Neuron (in vitro differentiated cells): ENCODE results near the gene OR5AN1.

ENCODE experiments used
- H2AFZ ChIP-seq: one replicate; pipeline ENCODE4 v1.6.1; 2013; ENCODE audit warnings: low read depth, mild to moderate bottlenecking, inconsistent platforms, low read length, moderate library complexity
- H3K27me3 ChIP-seq: one replicate; pipeline ENCODE4 v1.6.1; 2013; ENCODE audit warnings: low read length; ENCODE audit not compliant: insufficient read depth
- H3K36me3 ChIP-seq: one replicate; pipeline ENCODE4 v1.6.1; 2013; ENCODE audit warnings: low read length; ENCODE audit not compliant: insufficient read depth
- H3K4me1 ChIP-seq: one replicate; pipeline ENCODE4 v1.6.1; 2013; ENCODE audit warnings: low read length; ENCODE audit not compliant: insufficient read depth
- H3K4me3 ChIP-seq: 2 replicates; pipeline ENCODE4 v1.5.1; 2013; ENCODE audit warnings: mild to moderate bottlenecking, low read length, moderate library complexity
- H3K9me3 ChIP-seq: one replicate; pipeline ENCODE4 v1.6.1; 2013; ENCODE audit warnings: low read length

Gene OR5AN1

GRCh38 chr11:59394186-59394585, 35.5 kb downstream of the OR5AN1 start:
- no peaks in the 10 kb centered on the region for H3K27me3 ChIP-seq
- H3K9me3 ChIP-seq = no peaks in the 10 kb centered on the region
- no peak overlapping the region for H3K4me3 ChIP-seq
- no peaks in the 10 kb centered on the region for H3K4me1 ChIP-seq
- no peak overlapping the region for H2AFZ ChIP-seq
- no peaks in the 10 kb centered on the region for H3K36me3 ChIP-seq

- peaks cover 2% of the 10 kb centered on the region for H3K9me3 ChIP-seq
- H2AFZ ChIP-seq = no peak overlapping the region
- no peaks in the 10 kb centered on the region for H3K27me3 ChIP-seq
- no peaks in the 10 kb centered on the region for H3K36me3 ChIP-seq
- no peaks in the 10 kb centered on the region for H3K4me1 ChIP-seq
- H3K4me3 ChIP-seq = no peak overlapping the region
Observed at GRCh38 chr11:59400461-59401261, 42.0 kb downstream of the OR5AN1 start.

GRCh38 chr11:59401262-59401552, 42.5 kb downstream of the OR5AN1 start:
- Histone ChIP-seq H3K4me3 (no peak overlapping the region), H3K27me3 (no peaks in the 10 kb centered on the region), H3K9me3 (peaks cover 2% of the 10 kb centered on the region), H3K4me1 (no peaks in the 10 kb centered on the region), H3K36me3 (no peaks in the 10 kb centered on the region), H2AFZ (no peak overlapping the region)

GRCh38 chr11:59403546-59403945, 44.9 kb downstream of the OR5AN1 start:
- Histone ChIP-seq H3K9me3 (peaks cover 2% of the 10 kb centered on the region), H3K4me3 (no peak overlapping the region), H3K4me1 (no peaks in the 10 kb centered on the region), H3K36me3 (no peaks in the 10 kb centered on the region), H2AFZ (no peak overlapping the region), H3K27me3 (no peaks in the 10 kb centered on the region)

GRCh38 chr11:59413646-59414045, 55.0 kb downstream of the OR5AN1 start:
- Histone ChIP-seq H3K9me3 (no peaks in the 10 kb centered on the region), H3K4me3 (no peak overlapping the region), H3K4me1 (no peaks in the 10 kb centered on the region), H3K27me3 (peaks cover 2% of the 10 kb centered on the region), H3K36me3 (no peaks in the 10 kb centered on the region), H2AFZ (no peak overlapping the region)

GRCh38 chr11:59415111-59415510, 56.4 kb downstream of the OR5AN1 start:
- peaks cover 2% of the 10 kb centered on the region for H3K27me3 ChIP-seq
- H3K9me3 ChIP-seq = no peaks in the 10 kb centered on the region
- no peak overlapping the region for H3K4me3 ChIP-seq
- H3K4me1 ChIP-seq = no peaks in the 10 kb centered on the region
- no peak overlapping the region for H2AFZ ChIP-seq
- no peaks in the 10 kb centered on the region for H3K36me3 ChIP-seq

- H3K4me3 ChIP-seq = no peak overlapping the region
- no peaks in the 10 kb centered on the region for H3K9me3 ChIP-seq
- no peaks in the 10 kb centered on the region for H3K4me1 ChIP-seq
- peaks cover 2% of the 10 kb centered on the region for H3K27me3 ChIP-seq
- H3K36me3 ChIP-seq = no peaks in the 10 kb centered on the region
- H2AFZ ChIP-seq = no peak overlapping the region
Observed at GRCh38 chr11:59416613-59417012, 57.9 kb downstream of the OR5AN1 start.

- Histone ChIP-seq H3K9me3 (no peaks in the 10 kb centered on the region), H2AFZ (no peak overlapping the region), H3K4me3 (no peak overlapping the region), H3K4me1 (no peaks in the 10 kb centered on the region), H3K36me3 (no peaks in the 10 kb centered on the region), H3K27me3 (peaks cover 2% of the 10 kb centered on the region)
Observed at GRCh38 chr11:59417023-59417422, 58.3 kb downstream of the OR5AN1 start.

GRCh38 chr11:59418156-59418555, 59.5 kb downstream of the OR5AN1 start:
- Histone ChIP-seq H3K9me3 (no peaks in the 10 kb centered on the region), H3K4me1 (no peaks in the 10 kb centered on the region), H3K4me3 (no peak overlapping the region), H2AFZ (no peak overlapping the region), H3K27me3 (peaks cover 2% of the 10 kb centered on the region), H3K36me3 (no peaks in the 10 kb centered on the region)
